ENCODE data around the gene OR2B2. TPM values are rescaled to one million over a fixed set of nuclear protein-coding genes. Genes with fewer than 3 reads are reported as not detected.
A peak's percentile ranks its signal among the peaks of the same experiment; 100 is the strongest.

OR2B2 gene
- total and polyA plus RNA-seq, 7 donors: not detected

- peaks cover 3 to 12% (median 8%) of the 10 kb centered on the region in 3 donors for H3K27me3 ChIP-seq
- no peak overlapping the region for H3K27ac ChIP-seq
- H3K4me1 ChIP-seq: peaks cover 0 to 16% (median 15%) of the 10 kb centered on the region in 4 donors
- TF ChIP-seq POLR2A (IDR thresholded peaks at IDR 0.05) (no peak), POLR2AphosphoS5 (IDR thresholded peaks at IDR 0.05) (no peak), CTCF (IDR thresholded peaks at IDR 0.05) (no peak), EP300 (IDR thresholded peaks at IDR 0.05) (no peak)
- H3K36me3 ChIP-seq: no peaks in the 10 kb centered on the region
- intact Hi-C loops (cut with DNase I): loop anchor here (5.0 to 10.0 kb wide), 2 partner anchors 457 to 720 kb away; no protein-coding TSS in a partner anchor
- H3K9me3 ChIP-seq: no peaks in the 10 kb centered on the region
- no peak for DNase-seq
- H3K4me3 ChIP-seq: no peak overlapping the region
- WGBS, 2 donors: 91 to 94% methylated on average over 3 of the region's 3 CpGs
These were observed 14.5 kb downstream of the OR2B2 start for GRCh38 chr6:27897580-27898206.

- Histone ChIP-seq H3K4me1 (peaks cover 0 to 19% (median 17%) of the 10 kb centered on the region in 4 donors), H3K27me3 (peaks cover 16 to 25% (median 21%) of the 10 kb centered on the region in 3 donors), H3K27ac (no peak overlapping the region), H3K9me3 (no peaks in the 10 kb centered on the region), H3K36me3 (no peaks in the 10 kb centered on the region), H3K4me3 (no peak overlapping the region)
- TF ChIP-seq POLR2AphosphoS5 (IDR thresholded peaks at IDR 0.05) (no peak), CTCF (IDR thresholded peaks at IDR 0.05) (no peak), POLR2A (IDR thresholded peaks at IDR 0.05) (no peak), EP300 (IDR thresholded peaks at IDR 0.05) (no peak)
- intact Hi-C loops (cut with DNase I): loop anchor here (5.0 to 10.0 kb wide), 2 partner anchors 458 to 719 kb away; no protein-coding TSS in a partner anchor
- WGBS, 2 donors: 91 to 92% methylated on average over 4 of the region's 4 CpGs
- no peak for DNase-seq
These were observed 15.8 kb downstream of the OR2B2 start for GRCh38 chr6:27896398-27896796.

GRCh38 chr6:27894839-27895762 lies 17.1 kb downstream of the OR2B2 start:
- peak; percentile 84 for DNase-seq
- intact Hi-C loops (cut with DNase I): loop anchor here (1.0 to 10.0 kb wide), 6 partner anchors 56 to 718 kb away; a partner anchor contains a TSS
- peak in 1 of 2 donors; percentile 34 for TF ChIP-seq POLR2A (IDR thresholded peaks at IDR 0.05)
- no peak for TF ChIP-seq EP300 (IDR thresholded peaks at IDR 0.05)
- TF ChIP-seq POLR2AphosphoS5 (IDR thresholded peaks at IDR 0.05): peak; percentile 20 to 72 (median 34)
- TF ChIP-seq CTCF (IDR thresholded peaks at IDR 0.05): peak; percentile 74 to 85 (median 82)
- Histone ChIP-seq H3K36me3 (no peaks in the 10 kb centered on the region), H3K4me1 (peaks cover 0 to 25% (median 24%) of the 10 kb centered on the region in 4 donors), H3K4me3 (peak overlapping the region; percentile 48 to 71 (median 59)), H3K27ac (peak overlapping the region; percentile 78 to 92 (median 82)), H3K27me3 (peaks cover 22 to 38% (median 33%) of the 10 kb centered on the region in 3 donors), H3K9me3 (no peaks in the 10 kb centered on the region)
- 0% methylated on average over 28 of the region's 28 CpGs for WGBS, 2 donors

- WGBS, 2 donors: 0% methylated on average over 48 of the region's 48 CpGs
- H3K4me3 ChIP-seq: peak overlapping the region; percentile 48 to 71 (median 59)
- DNase-seq: peak; percentile 94
- H3K36me3 ChIP-seq: no peaks in the 10 kb centered on the region
- TF ChIP-seq POLR2AphosphoS5 (IDR thresholded peaks at IDR 0.05) (peak in 2 of 4 donors; percentile 18 to 76), POLR2A (IDR thresholded peaks at IDR 0.05) (no peak)
- H3K4me1 ChIP-seq: peaks cover 0 to 25% (median 24%) of the 10 kb centered on the region in 4 donors
- peaks cover 22 to 48% (median 43%) of the 10 kb centered on the region in 3 donors for H3K27me3 ChIP-seq
- intact Hi-C loops (cut with DNase I): loop anchor here (2.0 to 10.0 kb wide), 4 partner anchors 55 to 461 kb away; a partner anchor contains a TSS
- peak overlapping the region; percentile 78 to 92 (median 82) for H3K27ac ChIP-seq
- H3K9me3 ChIP-seq: no peaks in the 10 kb centered on the region
These were observed 18.1 kb downstream of the OR2B2 start for GRCh38 chr6:27893836-27894807.
